Kidney epithelial cell (primary cell): ENCODE data around the gene ITGA3. TPM values are rescaled to one million over a fixed set of nuclear protein-coding genes. Genes with fewer than 3 reads are reported as not detected.

Source experiments
- DNase-seq: peaks from one replicate; pipeline ENCODE4 v3.0.0-alpha.2; 2010; ENCODE audit warnings: low read depth
- H3K27me3 ChIP-seq: 2 replicates; pipeline ENCODE4 v1.6.0; 2011; ENCODE audit warnings: low read length; ENCODE audit not compliant: control insufficient read depth, insufficient read depth
- H3K36me3 ChIP-seq: 2 replicates; pipeline ENCODE4 v1.5.1; 2011; ENCODE audit warnings: low read length; ENCODE audit not compliant: control insufficient read depth, insufficient read depth
- H3K4me3 ChIP-seq: 2 replicates; pipeline ENCODE4 v1.5.1; 2011; ENCODE audit warnings: low read depth, mild to moderate bottlenecking, control low read depth, low read length
- total RNA-seq: library from RNA; depleted of rRNA; stranded (reverse); fragments of >200 nt; gene quantifications from 2 replicates; pipeline ENCODE4 v1.2.3, GENCODE V29; 2015
- TF ChIP-seq, protein P1 (sequence below): IDR thresholded peaks from 2 replicates; pipeline ENCODE4 v1.5.1; 2011; ENCODE audit warnings: mild to moderate bottlenecking, moderate library complexity, low read length, control low read depth, inconsistent platforms; ENCODE audit not compliant: insufficient read depth, poor library complexity, severe bottlenecking

The ITGA3 gene
- total RNA-seq, 1 donor from 2014 or later: 1,029 TPM

DNA sequence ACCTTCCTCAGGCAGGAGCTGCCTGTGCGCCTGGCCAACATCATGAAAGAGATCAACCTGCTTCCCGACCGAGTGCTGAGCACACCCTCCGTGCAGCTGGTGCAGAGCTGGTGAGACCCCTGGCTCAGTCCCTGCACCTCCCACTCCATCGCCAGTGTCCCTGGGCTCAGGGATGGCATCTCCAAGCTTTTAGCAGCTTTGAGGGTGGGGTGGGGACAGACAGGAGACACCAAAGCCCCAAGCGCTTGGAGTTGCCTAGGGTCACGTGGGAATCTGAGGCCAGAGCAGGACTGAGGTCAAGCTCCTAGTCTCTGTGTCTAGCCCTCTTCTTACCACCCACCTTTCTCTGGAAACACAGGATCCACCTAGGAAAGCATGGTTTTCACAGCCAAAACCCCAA, 41.5 kb downstream of the ITGA3 start:
- no peak for DNase-seq
- no peaks in the 10 kb centered on the region for H3K27me3 ChIP-seq
- no peaks in the 10 kb centered on the region for H3K36me3 ChIP-seq
- TF ChIP-seq, protein P1, sequence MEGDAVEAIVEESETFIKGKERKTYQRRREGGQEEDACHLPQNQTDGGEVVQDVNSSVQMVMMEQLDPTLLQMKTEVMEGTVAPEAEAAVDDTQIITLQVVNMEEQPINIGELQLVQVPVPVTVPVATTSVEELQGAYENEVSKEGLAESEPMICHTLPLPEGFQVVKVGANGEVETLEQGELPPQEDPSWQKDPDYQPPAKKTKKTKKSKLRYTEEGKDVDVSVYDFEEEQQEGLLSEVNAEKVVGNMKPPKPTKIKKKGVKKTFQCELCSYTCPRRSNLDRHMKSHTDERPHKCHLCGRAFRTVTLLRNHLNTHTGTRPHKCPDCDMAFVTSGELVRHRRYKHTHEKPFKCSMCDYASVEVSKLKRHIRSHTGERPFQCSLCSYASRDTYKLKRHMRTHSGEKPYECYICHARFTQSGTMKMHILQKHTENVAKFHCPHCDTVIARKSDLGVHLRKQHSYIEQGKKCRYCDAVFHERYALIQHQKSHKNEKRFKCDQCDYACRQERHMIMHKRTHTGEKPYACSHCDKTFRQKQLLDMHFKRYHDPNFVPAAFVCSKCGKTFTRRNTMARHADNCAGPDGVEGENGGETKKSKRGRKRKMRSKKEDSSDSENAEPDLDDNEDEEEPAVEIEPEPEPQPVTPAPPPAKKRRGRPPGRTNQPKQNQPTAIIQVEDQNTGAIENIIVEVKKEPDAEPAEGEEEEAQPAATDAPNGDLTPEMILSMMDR: no peak
- no peak overlapping the region for H3K4me3 ChIP-seq

DNA sequence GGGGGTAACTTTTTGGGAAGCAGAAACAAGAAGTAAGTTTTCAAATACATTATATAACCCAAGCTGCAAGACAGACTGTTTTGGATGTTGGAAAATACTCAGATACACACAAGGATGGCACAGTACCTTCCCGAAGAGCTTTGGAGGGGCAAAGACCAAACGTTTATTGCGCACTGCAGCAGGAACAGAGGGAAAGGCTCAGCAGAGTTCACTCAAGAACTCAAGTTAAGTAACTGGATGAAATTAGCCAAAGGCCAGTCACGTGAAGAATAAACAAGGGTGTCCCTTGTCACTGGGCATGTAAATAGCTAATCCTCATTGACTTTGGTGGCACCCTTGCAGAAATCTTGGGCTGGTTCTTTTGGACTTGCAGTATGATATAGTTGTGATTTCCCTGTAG, 42.0 kb downstream of the ITGA3 start:
- TF ChIP-seq, protein P1: no peak
- Histone ChIP-seq H3K36me3 (no peaks in the 10 kb centered on the region), H3K27me3 (no peaks in the 10 kb centered on the region), H3K4me3 (no peak overlapping the region)
- no peak for DNase-seq

- DNase-seq: no peak
- H3K4me3 ChIP-seq: no peak overlapping the region
- no peaks in the 10 kb centered on the region for H3K27me3 ChIP-seq
- TF ChIP-seq, protein P1: no peak
- no peaks in the 10 kb centered on the region for H3K36me3 ChIP-seq
Observed at GRCh38 chr17:50098583-50098982, 42.7 kb downstream of the ITGA3 start.

- no peak for DNase-seq
- Histone ChIP-seq H3K4me3 (no peak overlapping the region), H3K36me3 (no peaks in the 10 kb centered on the region), H3K27me3 (no peaks in the 10 kb centered on the region)
- TF ChIP-seq, protein P1: no peak
Observed at GRCh38 chr17:50099003-50099402, 43.1 kb downstream of the ITGA3 start.

- no peak for DNase-seq
- TF ChIP-seq, protein P1: no peak
- no peak overlapping the region for H3K4me3 ChIP-seq
- no peaks in the 10 kb centered on the region for H3K27me3 ChIP-seq
- no peaks in the 10 kb centered on the region for H3K36me3 ChIP-seq
Observed at GRCh38 chr17:50100480-50100883, 44.6 kb downstream of the ITGA3 start.

- Histone ChIP-seq H3K36me3 (no peaks in the 10 kb centered on the region), H3K27me3 (no peaks in the 10 kb centered on the region), H3K4me3 (no peak overlapping the region)
- DNase-seq: no peak
- TF ChIP-seq, protein P1: no peak
Observed at GRCh38 chr17:50100921-50101345, 45.0 kb downstream of the ITGA3 start.
